IgD-negative memory B cell (primary cell): ENCODE results near the gene COL13A1. TPM values are rescaled to one million over a fixed set of nuclear protein-coding genes. Genes with fewer than 3 reads are reported as not detected.

Experiments used
- H3K27ac Mint-ChIP-seq, 3 donors: one replicate each; pipeline ENCODE4 v1.8.0; 2020 to 2022; ENCODE audit warnings: mild to moderate bottlenecking in 3 of 3, mixed read lengths in 3 of 3, moderate library complexity in 1 of 3
- H3K27me3 Mint-ChIP-seq: one replicate; pipeline ENCODE4 v1.8.0; 2021; ENCODE audit warnings: mixed read lengths
- H3K36me3 Mint-ChIP-seq: one replicate; pipeline ENCODE4 v1.8.0; 2020; ENCODE audit warnings: mild to moderate bottlenecking, mixed read lengths
- H3K4me1 Mint-ChIP-seq, 3 donors: one replicate each; pipeline ENCODE4 v1.8.0; 2020 to 2022; ENCODE audit warnings: mixed read lengths in 3 of 3, mild to moderate bottlenecking in 1 of 3
- H3K4me3 Mint-ChIP-seq, 4 donors: one replicate each; pipeline ENCODE4 v1.8.0; 2020 to 2022; ENCODE audit warnings: mild to moderate bottlenecking in 4 of 4, mixed read lengths in 4 of 4, moderate library complexity in 3 of 4
- H3K9me3 Mint-ChIP-seq, 3 donors: one replicate each; pipeline ENCODE4 v1.8.0; 2020 to 2021; ENCODE audit warnings: mixed read lengths in 3 of 3, mild to moderate bottlenecking in 1 of 3
- polyA plus RNA-seq: library from polyadenylated mRNA; unstranded; fragments of 300-500 nt; fragmentation: Illumina TruSeq; gene quantifications from one replicate; pipeline ENCODE4 v1.2.3, GENCODE V29; 2021

Gene COL13A1
- polyA plus RNA-seq, 1 donor from 2014 or later, result not detected

DNA sequence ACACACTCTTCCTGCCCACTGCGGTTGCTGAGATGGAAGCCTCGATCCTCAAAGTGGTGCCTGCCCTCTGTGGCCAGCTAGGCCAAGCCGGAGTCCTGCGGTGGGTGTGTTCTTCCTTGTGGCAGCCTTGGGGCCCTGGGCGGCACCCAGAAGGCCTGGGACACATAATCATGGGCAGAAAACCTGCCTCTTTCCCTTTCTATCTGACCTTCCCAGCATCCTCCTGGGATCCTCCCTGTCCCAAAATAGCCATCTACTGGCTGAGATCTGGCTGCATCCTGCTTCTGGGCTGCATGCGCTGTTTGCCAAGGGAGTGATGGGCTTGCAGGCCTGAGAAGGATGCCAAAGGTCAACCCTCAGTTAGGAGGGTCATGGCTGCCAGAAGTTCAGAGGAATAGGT is 23.9 kb downstream of the COL13A1 start:
- peaks cover 18% of the 10 kb centered on the region for H3K27me3 Mint-ChIP-seq
- peaks cover 4% of the 10 kb centered on the region for H3K36me3 Mint-ChIP-seq
- peaks cover 0 to 1% (median 0%) of the 10 kb centered on the region in 3 donors for H3K4me1 Mint-ChIP-seq
- no peaks in the 10 kb centered on the region for H3K9me3 Mint-ChIP-seq
- H3K4me3 Mint-ChIP-seq, result no peak overlapping the region
- no peak overlapping the region for H3K27ac Mint-ChIP-seq

DNA sequence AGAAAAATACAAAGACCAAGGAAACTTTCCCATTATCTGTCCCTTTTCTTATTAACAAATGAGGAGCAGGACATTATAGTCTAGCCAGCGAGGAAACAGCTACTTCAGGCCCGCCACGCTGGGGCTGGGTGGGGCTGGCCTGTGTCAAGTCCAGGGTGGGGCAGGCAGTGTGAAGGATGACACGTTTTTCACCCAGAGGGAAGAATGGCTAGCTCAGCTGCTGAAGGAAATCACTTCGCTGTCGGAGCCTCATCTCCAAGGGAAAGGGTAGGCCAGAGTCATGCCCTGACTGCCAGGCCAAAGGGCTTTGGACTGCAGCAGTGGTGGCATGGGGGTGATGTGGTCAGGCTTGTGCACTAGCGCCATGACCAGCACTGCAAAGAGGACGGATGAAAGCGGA is 24.4 kb downstream of the COL13A1 start:
- Mint-ChIP-seq H3K27ac (no peak overlapping the region), H3K4me3 (no peak overlapping the region)

GRCh38 chr10:69826789-69827554 is 25.3 kb downstream of the COL13A1 start:
- peaks cover 18% of the 10 kb centered on the region for H3K27me3 Mint-ChIP-seq
- H3K4me3 Mint-ChIP-seq, result no peak overlapping the region
- peaks cover 0 to 1% (median 0%) of the 10 kb centered on the region in 3 donors for H3K4me1 Mint-ChIP-seq
- peaks cover 1% of the 10 kb centered on the region for H3K36me3 Mint-ChIP-seq
- peak overlapping the region in 1 of 3 donors; percentile 21 for H3K27ac Mint-ChIP-seq
- H3K9me3 Mint-ChIP-seq, result no peaks in the 10 kb centered on the region

More for the DNA sequence above, 24.4 kb downstream of the COL13A1 start:
- peaks cover 4% of the 10 kb centered on the region for H3K36me3 Mint-ChIP-seq
- H3K4me1 Mint-ChIP-seq, result peaks cover 0 to 1% (median 0%) of the 10 kb centered on the region in 3 donors
- no peaks in the 10 kb centered on the region for H3K9me3 Mint-ChIP-seq
- peaks cover 18% of the 10 kb centered on the region for H3K27me3 Mint-ChIP-seq

GRCh38 chr10:69828144-69828870 is 26.6 kb downstream of the COL13A1 start:
- H3K9me3 Mint-ChIP-seq, result no peaks in the 10 kb centered on the region
- H3K27ac Mint-ChIP-seq, result no peak overlapping the region
- H3K4me3 Mint-ChIP-seq, result no peak overlapping the region
- H3K27me3 Mint-ChIP-seq, result peaks cover 16% of the 10 kb centered on the region
- H3K4me1 Mint-ChIP-seq, result peaks cover 0 to 3% (median 0%) of the 10 kb centered on the region in 3 donors
- peaks cover 1% of the 10 kb centered on the region for H3K36me3 Mint-ChIP-seq

- no peak overlapping the region for H3K4me3 Mint-ChIP-seq
- no peak overlapping the region for H3K27ac Mint-ChIP-seq
- peaks cover 12% of the 10 kb centered on the region for H3K27me3 Mint-ChIP-seq
- peaks cover 1% of the 10 kb centered on the region for H3K36me3 Mint-ChIP-seq
- peaks cover 0 to 3% (median 0%) of the 10 kb centered on the region in 3 donors for H3K4me1 Mint-ChIP-seq
- no peaks in the 10 kb centered on the region for H3K9me3 Mint-ChIP-seq
Observed at GRCh38 chr10:69829775-69830174, 28.1 kb downstream of the COL13A1 start.

GRCh38 chr10:69831231-69831855 is 29.6 kb downstream of the COL13A1 start:
- Mint-ChIP-seq H3K4me3 (no peak overlapping the region), H3K27me3 (peaks cover 19% of the 10 kb centered on the region), H3K27ac (peak overlapping the region in 1 of 3 donors; percentile 60), H3K4me1 (peaks cover 0 to 3% (median 0%) of the 10 kb centered on the region in 3 donors), H3K9me3 (no peaks in the 10 kb centered on the region), H3K36me3 (peaks cover 1% of the 10 kb centered on the region)

DNA sequence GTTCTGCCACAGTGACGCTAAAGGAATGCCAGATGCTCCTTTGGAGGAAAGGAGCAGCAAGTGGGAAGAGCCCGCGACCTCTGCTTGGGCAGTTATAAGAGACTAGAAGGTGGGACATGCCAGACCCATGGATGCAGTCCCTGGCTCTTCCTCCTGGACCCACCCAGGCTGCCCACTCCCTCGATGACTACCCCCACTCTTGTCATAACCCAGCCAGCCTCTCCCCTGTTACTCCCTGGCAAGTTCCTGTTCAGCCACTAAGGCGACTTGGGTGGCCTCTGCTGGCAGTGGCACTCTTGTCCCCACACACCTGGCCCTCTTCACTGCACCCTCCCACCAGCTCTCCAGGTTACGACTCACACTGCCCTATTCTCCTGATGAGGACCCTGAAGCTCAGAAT is 33.5 kb downstream of the COL13A1 start:
- peaks cover 8% of the 10 kb centered on the region for H3K27me3 Mint-ChIP-seq
- H3K4me3 Mint-ChIP-seq, result no peak overlapping the region
- peaks cover 0 to 2% (median 0%) of the 10 kb centered on the region in 3 donors for H3K4me1 Mint-ChIP-seq
- no peak overlapping the region for H3K27ac Mint-ChIP-seq
- H3K9me3 Mint-ChIP-seq, result no peaks in the 10 kb centered on the region
- no peaks in the 10 kb centered on the region for H3K36me3 Mint-ChIP-seq

GRCh38 chr10:69835875-69836730 is 34.4 kb downstream of the COL13A1 start:
- H3K27ac Mint-ChIP-seq, result no peak overlapping the region
- peaks cover 0 to 2% (median 0%) of the 10 kb centered on the region in 3 donors for H3K4me1 Mint-ChIP-seq
- no peaks in the 10 kb centered on the region for H3K9me3 Mint-ChIP-seq
- no peak overlapping the region for H3K4me3 Mint-ChIP-seq
- peaks cover 7% of the 10 kb centered on the region for H3K27me3 Mint-ChIP-seq
- no peaks in the 10 kb centered on the region for H3K36me3 Mint-ChIP-seq

DNA sequence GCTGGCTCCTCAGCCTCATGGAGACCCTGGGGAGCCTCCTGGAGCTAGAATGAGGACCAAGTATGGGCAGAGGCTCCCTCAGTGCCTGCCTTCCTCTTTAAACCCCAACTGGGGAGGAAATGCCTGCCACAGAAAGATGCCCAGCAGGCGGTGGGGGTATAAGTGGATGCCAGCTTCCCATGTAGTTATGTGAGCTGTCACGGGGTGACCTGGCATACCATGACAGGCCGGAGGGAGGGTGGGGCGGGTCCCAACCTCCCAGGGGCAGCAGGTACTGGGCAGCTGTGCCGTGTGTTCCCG is 35.0 kb downstream of the COL13A1 start:
- Mint-ChIP-seq H3K27ac (no peak overlapping the region), H3K4me1 (peaks cover 0 to 2% (median 0%) of the 10 kb centered on the region in 3 donors), H3K4me3 (no peak overlapping the region), H3K27me3 (peaks cover 8% of the 10 kb centered on the region), H3K9me3 (no peaks in the 10 kb centered on the region), H3K36me3 (no peaks in the 10 kb centered on the region)

GRCh38 chr10:69837261-69837660 is 35.6 kb downstream of the COL13A1 start:
- no peaks in the 10 kb centered on the region for H3K36me3 Mint-ChIP-seq
- no peaks in the 10 kb centered on the region for H3K9me3 Mint-ChIP-seq
- H3K27ac Mint-ChIP-seq, result no peak overlapping the region
- no peak overlapping the region for H3K4me3 Mint-ChIP-seq
- H3K27me3 Mint-ChIP-seq, result peaks cover 8% of the 10 kb centered on the region
- peaks cover 0 to under 1% (median 0%) of the 10 kb centered on the region in 3 donors for H3K4me1 Mint-ChIP-seq

DNA sequence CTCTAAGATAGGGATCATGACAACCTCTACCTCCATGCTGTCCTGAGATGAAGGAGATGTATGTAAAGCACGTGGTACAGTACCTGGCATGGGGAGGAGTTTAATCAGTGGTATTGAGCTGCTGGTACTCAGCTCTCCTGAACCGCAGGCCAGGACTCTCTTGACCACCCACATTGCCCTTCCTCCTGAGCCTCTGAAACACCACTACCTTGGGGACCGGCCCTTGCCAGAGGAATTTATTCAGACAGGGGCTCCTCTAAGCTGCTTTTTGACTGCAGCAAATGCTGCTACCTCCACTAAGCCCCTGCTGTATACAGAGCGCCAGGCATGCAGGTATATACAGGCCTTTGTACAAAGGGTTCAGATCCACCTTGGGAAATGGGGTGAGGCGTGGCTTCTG is 36.7 kb downstream of the COL13A1 start:
- Mint-ChIP-seq H3K4me1 (no peaks in the 10 kb centered on the region), H3K27me3 (peaks cover 10% of the 10 kb centered on the region), H3K4me3 (no peak overlapping the region), H3K36me3 (no peaks in the 10 kb centered on the region), H3K9me3 (no peaks in the 10 kb centered on the region), H3K27ac (no peak overlapping the region)

DNA sequence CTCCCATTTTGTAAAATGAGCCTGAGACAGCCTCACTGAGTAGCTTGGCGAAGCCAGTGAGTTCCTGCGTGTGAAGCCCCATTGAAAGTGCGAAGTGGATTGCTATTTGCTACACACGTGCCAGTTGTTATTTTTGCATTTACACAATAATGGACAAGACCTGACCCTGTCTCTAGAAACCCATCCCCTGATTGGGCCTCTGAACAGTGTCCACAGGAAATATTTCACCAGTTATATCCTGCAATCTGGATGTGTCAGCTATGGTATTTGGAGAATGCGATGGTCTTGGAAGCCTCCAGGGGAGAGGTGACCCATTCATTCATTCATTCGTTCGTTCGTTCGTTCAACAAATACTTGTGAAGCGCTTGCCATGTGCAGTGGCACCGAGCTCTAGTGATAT is 37.1 kb downstream of the COL13A1 start:
- no peaks in the 10 kb centered on the region for H3K9me3 Mint-ChIP-seq
- H3K4me3 Mint-ChIP-seq, result no peak overlapping the region
- no peaks in the 10 kb centered on the region for H3K4me1 Mint-ChIP-seq
- H3K27me3 Mint-ChIP-seq, result peaks cover 10% of the 10 kb centered on the region
- H3K36me3 Mint-ChIP-seq, result no peaks in the 10 kb centered on the region
- no peak overlapping the region for H3K27ac Mint-ChIP-seq

GRCh38 chr10:69839696-69840345 is 38.1 kb downstream of the COL13A1 start:
- no peak overlapping the region for H3K4me3 Mint-ChIP-seq
- no peaks in the 10 kb centered on the region for H3K4me1 Mint-ChIP-seq

DNA sequence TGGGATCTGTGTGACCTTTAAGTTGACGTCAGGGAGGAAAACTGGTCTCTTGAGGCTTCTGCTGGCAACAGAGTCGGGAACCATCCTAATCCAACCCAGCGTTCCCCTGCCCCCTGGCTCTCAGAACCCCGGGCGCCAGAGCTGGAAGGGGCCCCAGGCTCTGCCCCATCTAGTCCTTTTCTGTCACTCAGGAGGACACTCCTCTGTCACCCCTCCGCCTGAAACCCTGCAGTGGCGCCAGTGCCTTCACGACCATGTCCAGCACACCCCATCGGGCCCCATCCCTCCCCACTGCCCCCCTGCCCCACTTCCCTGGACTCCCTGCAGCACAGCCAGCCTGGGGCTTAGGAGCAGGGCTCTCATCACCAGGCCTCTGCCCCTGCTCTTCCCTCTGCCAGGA is 39.1 kb downstream of the COL13A1 start:
- Mint-ChIP-seq H3K36me3 (no peaks in the 10 kb centered on the region), H3K27ac (peak overlapping the region in 1 of 3 donors; percentile 24), H3K4me3 (no peak overlapping the region), H3K27me3 (peaks cover 6% of the 10 kb centered on the region), H3K4me1 (no peaks in the 10 kb centered on the region), H3K9me3 (no peaks in the 10 kb centered on the region)

More at GRCh38 chr10:69839696-69840345, 38.1 kb downstream of the COL13A1 start:
- H3K27me3 Mint-ChIP-seq, result peaks cover 10% of the 10 kb centered on the region
- no peaks in the 10 kb centered on the region for H3K36me3 Mint-ChIP-seq
- no peaks in the 10 kb centered on the region for H3K9me3 Mint-ChIP-seq
- H3K27ac Mint-ChIP-seq, result peak overlapping the region in 1 of 3 donors; percentile 85
